Uterus (tissue), 2 donors: ENCODE results near the gene TMC2.

Source experiments
- CTCF ChIP-seq, 4 experiments: fragments of 200-600 bp in 2 of 4; fragments of 450-650 bp in 2 of 4; sonication (generic) in 2 of 4; IDR thresholded peaks; one replicate each; pipeline ENCODE4 v1.5.1; 2016 to 2019; ENCODE audit warnings: antibody characterized with exemption in 4 of 4, mild to moderate bottlenecking in 2 of 4, moderate library complexity in 1 of 4
- POLR2A ChIP-seq, 2 donors: fragments of 450-650 bp; IDR thresholded peaks; one replicate each; pipeline ENCODE4 v1.6.1; 2016; ENCODE audit warnings: antibody characterized with exemption in 2 of 2, mild to moderate bottlenecking in 1 of 2, moderate library complexity in 1 of 2

DNA sequence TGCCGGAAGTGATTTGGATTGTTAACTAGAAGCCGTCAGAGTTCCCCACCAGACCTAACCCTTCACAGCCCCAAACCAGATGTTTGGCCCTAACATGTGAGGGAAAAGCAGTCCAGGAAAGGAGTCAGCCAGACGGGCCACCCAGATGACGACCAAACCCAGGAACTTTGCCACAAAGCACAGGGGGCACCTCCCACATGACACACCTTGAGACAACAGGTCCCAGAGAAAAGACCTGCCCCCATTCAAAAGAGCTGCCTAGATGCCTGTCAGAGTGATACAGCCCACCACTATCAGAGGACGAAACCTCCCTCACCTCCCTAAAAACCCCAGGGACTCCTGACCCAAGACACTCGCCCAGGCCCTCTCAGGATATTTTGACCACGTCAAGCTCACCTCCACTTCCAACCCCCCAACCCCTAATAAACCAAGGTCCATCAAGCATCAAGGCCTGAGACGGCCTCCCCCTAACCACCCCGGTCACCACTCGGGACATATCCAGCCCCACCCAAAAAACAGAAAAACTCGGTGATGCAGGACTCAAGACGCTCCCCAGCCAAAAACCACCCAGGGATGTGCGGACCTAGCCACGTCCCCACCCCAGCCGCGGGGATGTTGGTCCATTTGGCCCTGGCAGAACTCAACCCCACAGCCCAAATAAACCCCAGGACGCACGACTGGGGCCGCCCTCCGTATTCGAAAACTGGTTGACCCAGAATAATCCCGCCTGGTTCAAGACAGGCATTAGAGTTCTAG is 28.3 kb upstream of the TMC2 start:
- TF ChIP-seq CTCF (IDR thresholded peaks at IDR 0.05) (no peak), POLR2A (IDR thresholded peaks at IDR 0.05) (no peak)
